Endothelial cell of umbilical vein (primary cell): ENCODE measurements around the gene ZNF398. TPM values are rescaled to one million over a fixed set of nuclear protein-coding genes. Genes with fewer than 3 reads are reported as not detected.

ENCODE experiments used
- BruUV-seq: library from RNA; stranded (reverse); fragments of 400-500 nt; replicated peaks from 2 replicates; lab custom pipeline; 2021; lab: Mats Ljungman, UMichigan
- CTCF ChIA-PET: fragments of 300-600, 350-600 bp; sonication (Branson Sonifier 250); formaldehyde crosslinking; loops from one replicate; lab custom pipeline; 2021; ENCODE audit warnings: antibody characterized with exemption, inconsistent platforms; lab: Charles Lee
- POLR2A ChIA-PET: fragments of 300-600, 350-600 bp; sonication (Branson Sonifier 250); formaldehyde crosslinking; loops from one replicate; lab custom pipeline; 2021; ENCODE audit warnings: antibody characterized with exemption, inconsistent platforms; lab: Charles Lee
- DNase-seq: peaks from one replicate; pipeline ENCODE4 v3.0.0-alpha.2; 2011; ENCODE audit warnings: low read depth, low spot score
- FAIRE-seq: peaks from 2 replicates; lab custom pipeline; 2011; peaks lifted over from hg19 to GRCh38; lab: Jason Lieb, UNC
- H2AFZ ChIP-seq: 2 replicates; pipeline ENCODE4 v1.6.0; 2012; ENCODE audit warnings: low read depth, low read length, control low read depth, inconsistent platforms
- H3K27ac ChIP-seq: 2 replicates; pipeline ENCODE4 v1.5.1; 2011; ENCODE audit warnings: low read depth, mild to moderate bottlenecking, control low read depth, low read length, moderate library complexity; ENCODE audit not compliant: insufficient read depth
- H3K27me3 ChIP-seq, 2 experiments: 2 replicates each; pipeline versions ENCODE4 v1.6.0 to v1.6.1; 2011; ENCODE audit warnings: low read length in 2 of 2, mixed read lengths in 1 of 2; ENCODE audit not compliant: control insufficient read depth in 2 of 2, insufficient read depth in 2 of 2
- H3K36me3 ChIP-seq, 2 experiments: 2 replicates in 1 of 2; 3 replicates in 1 of 2; pipeline ENCODE4 v1.5.1; 2011; ENCODE audit warnings: low read length in 2 of 2, mild to moderate bottlenecking in 1 of 2, moderate library complexity in 1 of 2; ENCODE audit not compliant: control insufficient read depth in 2 of 2, insufficient read depth in 2 of 2; ENCODE audit errors: extremely low read depth in 1 of 2
- H3K4me1 ChIP-seq: 3 replicates; pipeline ENCODE4 v1.5.1; 2011; ENCODE audit warnings: mild to moderate bottlenecking, low read length; ENCODE audit not compliant: control insufficient read depth, insufficient read depth; ENCODE audit errors: extremely low read depth
- H3K4me2 ChIP-seq: 2 replicates; pipeline ENCODE4 v1.6.1; 2011; ENCODE audit warnings: low read length, control low read depth, mixed read lengths; ENCODE audit not compliant: insufficient read depth
- H3K4me3 ChIP-seq, 3 experiments: fragments of 200-600 bp in 1 of 3; sonication (generic), shearing (Covaris generic) in 1 of 3; replicated peaks in 1 of 3; 2 replicates each; pipeline ENCODE4 v1.5.1; 2011 to 2016; ENCODE audit warnings: control low read depth in 3 of 3, low read length in 3 of 3, mild to moderate bottlenecking in 2 of 3, inconsistent platforms in 1 of 3, low read depth in 1 of 3, moderate library complexity in 1 of 3; ENCODE audit not compliant: insufficient read depth in 1 of 3
- H3K79me2 ChIP-seq: 2 replicates; pipeline ENCODE4 v1.6.0; 2012; ENCODE audit warnings: low read length, inconsistent platforms; ENCODE audit not compliant: control insufficient read depth, insufficient read depth
- H3K9ac ChIP-seq: replicated peaks from 2 replicates; pipeline ENCODE3; 2011; ENCODE audit warnings: low read length, control low read depth; ENCODE audit not compliant: insufficient read depth; ENCODE audit errors: extremely low read depth
- H3K9me1 ChIP-seq: replicated peaks from 3 replicates; pipeline ENCODE4 v1.6.0; 2011; ENCODE audit warnings: mild to moderate bottlenecking, low read length; ENCODE audit not compliant: control insufficient read depth, insufficient read depth; ENCODE audit errors: extremely low read depth
- H3K9me3 ChIP-seq: replicated peaks from 2 replicates; pipeline ENCODE4 v1.5.1; 2012; ENCODE audit warnings: low read length, inconsistent platforms; ENCODE audit not compliant: control insufficient read depth, insufficient read depth
- H4K20me1 ChIP-seq: replicated peaks from 2 replicates; pipeline ENCODE3; 2011; ENCODE audit warnings: mild to moderate bottlenecking, low read length; ENCODE audit not compliant: control insufficient read depth, insufficient read depth; ENCODE audit errors: extremely low read depth
- EZH2 ChIP-seq: IDR thresholded peaks from 2 replicates; pipeline ENCODE4 v1.6.1; 2012; ENCODE audit warnings: borderline replicate concordance, low read depth, mild to moderate bottlenecking, moderate library complexity, low read length, inconsistent platforms; ENCODE audit not compliant: severe bottlenecking
- FOS ChIP-seq: IDR thresholded peaks from 2 replicates; pipeline ENCODE4 v1.6.1; 2011; ENCODE audit warnings: mild to moderate bottlenecking, low read length, moderate library complexity, borderline replicate concordance; ENCODE audit not compliant: insufficient read depth
- GATA2 ChIP-seq: IDR thresholded peaks from 2 replicates; pipeline ENCODE4 v1.7.0; 2011; ENCODE audit warnings: low read depth, mild to moderate bottlenecking, moderate library complexity, mixed read lengths, low read length; ENCODE audit not compliant: insufficient read length, insufficient read depth
- JUN ChIP-seq: IDR thresholded peaks from 2 replicates; pipeline ENCODE4 v1.6.1; 2011; ENCODE audit warnings: borderline replicate concordance, low read depth; ENCODE audit not compliant: insufficient read length, insufficient read depth
- MYC ChIP-seq: IDR thresholded peaks from one replicate; pipeline ENCODE4 v1.6.1; 2011; ENCODE audit warnings: mild to moderate bottlenecking, low read depth, low read length
- POLR2A ChIP-seq: IDR thresholded peaks from 2 replicates; pipeline ENCODE4 v1.6.1; 2012; ENCODE audit warnings: low read depth, mild to moderate bottlenecking, control low read depth, low read length
- POLR2AphosphoS5 ChIP-seq: IDR thresholded peaks from 2 replicates; pipeline ENCODE4 v1.6.1; 2012; ENCODE audit warnings: low read depth, mild to moderate bottlenecking, control low read depth, low read length, moderate library complexity; ENCODE audit not compliant: insufficient read depth
- dilution Hi-C: fragments of 300-500 bp; cut with MboI; formaldehyde crosslinking; loops from one replicate; pipeline ENCODE4 v1.15.0; 2019; ENCODE audit warnings: low sequenced_read_pairs; ENCODE audit not compliant: extremely low pct_ligation_motif_present
- intact Hi-C: fragments of 100-400 bp; cut with micrococcal nuclease; formaldehyde crosslinking; loops from one replicate; pipeline ENCODE4 v1.10.0; 2022
- polyA plus RNA-seq, 4 experiments: library from polyadenylated mRNA; depleted of rRNA in 3 of 4; stranded (reverse) in 3 of 4; unstranded in 1 of 4; fragments of >200 nt; gene quantifications; 2 replicates each; pipeline versions ENCODE4 v1.2.1 to v1.2.3, GENCODE V29; 2011 to 2012; ENCODE audit warnings: missing spikeins in 1 of 4
- total RNA-seq: library from RNA; stranded (reverse); gene quantifications from 2 replicates; pipeline ENCODE4 v1.2.3, GENCODE V29; 2021
- TF ChIP-seq, protein P1 (sequence below): IDR thresholded peaks from 2 replicates; pipeline ENCODE4 v1.6.1; 2011; ENCODE audit not compliant: insufficient read depth, insufficient read length
- TF ChIP-seq, protein P2 (sequence below), 2 donors: IDR thresholded peaks; 1 replicate in 1 of 2; 2 replicates in 1 of 2; pipeline ENCODE4 v1.5.1; 2011; ENCODE audit warnings: low read length in 2 of 2, mild to moderate bottlenecking in 2 of 2, moderate library complexity in 2 of 2, control low read depth in 1 of 2, inconsistent platforms in 1 of 2, low read depth in 1 of 2; ENCODE audit not compliant: insufficient read depth in 1 of 2; ENCODE audit errors: extremely low read depth in 1 of 2

ZNF398 gene
- total and polyA plus RNA-seq, 2 donors (not counting 3 experiments of a cell fraction or from before 2014, with no cell fraction given), result 7.5 to 10.6 TPM

DNA sequence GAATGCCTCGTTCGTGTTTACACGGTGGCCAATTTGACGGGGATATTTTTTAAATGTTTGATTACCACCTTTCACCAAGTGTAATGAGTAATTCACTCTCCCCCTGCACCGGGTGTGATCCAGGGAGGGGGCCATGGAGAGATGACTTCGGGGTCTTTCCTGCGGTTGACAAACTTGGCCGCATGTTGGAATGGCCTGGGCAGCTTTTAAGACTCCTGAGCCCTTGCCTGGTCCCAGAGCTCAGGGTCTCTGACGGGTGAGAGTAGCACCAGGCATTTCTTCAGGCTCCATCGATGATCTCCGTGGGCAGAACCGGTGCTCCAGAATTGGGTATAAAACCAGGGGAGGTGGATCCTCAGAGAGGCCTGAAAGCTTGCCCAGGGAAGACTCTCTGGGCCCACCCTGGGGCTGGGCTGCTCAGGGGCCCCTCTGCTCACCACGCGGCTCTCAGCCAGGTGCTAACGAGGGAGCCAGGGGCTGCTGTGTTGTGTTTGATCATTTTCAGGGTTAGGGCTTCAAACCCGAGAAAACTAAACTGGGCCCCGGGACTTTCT lies 49.0 kb downstream of the ZNF398 start:
- CTCF ChIA-PET, result interaction anchor here (0.9 to 2.3 kb wide), 13 partner anchors 8 to 264 kb away, joined by 3 to 21 read pairs (median 7); partner anchors contain the start of gene ZNF398
- Histone ChIP-seq H4K20me1 (no peaks in the 10 kb centered on the region), H3K4me1 (peaks cover 25% of the 10 kb centered on the region), H3K36me3 (peaks cover 4 to 18% of the 10 kb centered on the region in 2 experiments), H3K4me2 (peak overlapping the region; percentile 70), H3K9me1 (no peaks in the 10 kb centered on the region), H2AFZ (peak overlapping the region; percentile 85), H3K27ac (peak overlapping the region; percentile 61), H3K9ac (peak overlapping the region; percentile 84), H3K9me3 (no peaks in the 10 kb centered on the region), H3K4me3 (peak overlapping the region; percentile 66 to 83 (median 70)), H3K27me3 (no peaks in the 10 kb centered on the region), H3K79me2 (peaks cover 40% of the 10 kb centered on the region)
- FAIRE-seq (peak; percentile 53), DNase-seq (peak; percentile 49)
- intact Hi-C loops, result loop anchor here (10.0 kb wide), 1 partner anchor 429 kb away; no protein-coding TSS in a partner anchor
- dilution Hi-C loops, result no loop called here
- no TSS peak for BruUV-seq
- TF ChIP-seq, protein P1, sequence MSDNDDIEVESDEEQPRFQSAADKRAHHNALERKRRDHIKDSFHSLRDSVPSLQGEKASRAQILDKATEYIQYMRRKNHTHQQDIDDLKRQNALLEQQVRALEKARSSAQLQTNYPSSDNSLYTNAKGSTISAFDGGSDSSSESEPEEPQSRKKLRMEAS, result no peak
- TF ChIP-seq, protein P2, sequence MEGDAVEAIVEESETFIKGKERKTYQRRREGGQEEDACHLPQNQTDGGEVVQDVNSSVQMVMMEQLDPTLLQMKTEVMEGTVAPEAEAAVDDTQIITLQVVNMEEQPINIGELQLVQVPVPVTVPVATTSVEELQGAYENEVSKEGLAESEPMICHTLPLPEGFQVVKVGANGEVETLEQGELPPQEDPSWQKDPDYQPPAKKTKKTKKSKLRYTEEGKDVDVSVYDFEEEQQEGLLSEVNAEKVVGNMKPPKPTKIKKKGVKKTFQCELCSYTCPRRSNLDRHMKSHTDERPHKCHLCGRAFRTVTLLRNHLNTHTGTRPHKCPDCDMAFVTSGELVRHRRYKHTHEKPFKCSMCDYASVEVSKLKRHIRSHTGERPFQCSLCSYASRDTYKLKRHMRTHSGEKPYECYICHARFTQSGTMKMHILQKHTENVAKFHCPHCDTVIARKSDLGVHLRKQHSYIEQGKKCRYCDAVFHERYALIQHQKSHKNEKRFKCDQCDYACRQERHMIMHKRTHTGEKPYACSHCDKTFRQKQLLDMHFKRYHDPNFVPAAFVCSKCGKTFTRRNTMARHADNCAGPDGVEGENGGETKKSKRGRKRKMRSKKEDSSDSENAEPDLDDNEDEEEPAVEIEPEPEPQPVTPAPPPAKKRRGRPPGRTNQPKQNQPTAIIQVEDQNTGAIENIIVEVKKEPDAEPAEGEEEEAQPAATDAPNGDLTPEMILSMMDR (IDR thresholded peaks at IDR 0.05; ENCODE audit: extremely low read depth in 1 of 2, insufficient read depth in 1 of 2, low read depth in 1 of 2, low read length in 2 of 2), result no peak
- TF ChIP-seq MYC (no peak), POLR2AphosphoS5 (no peak), EZH2 (no peak), FOS (no peak), GATA2 (no peak), POLR2A (no peak), JUN (no peak)
- POLR2A ChIA-PET, result interaction anchor here (1.0 kb wide), 1 partner anchor 131 kb away, joined by 3 read pairs; no protein-coding TSS in a partner anchor
